DOHH2 (cell line): ENCODE results near the gene FGG.

Source experiments
- H3F3A ChIP-seq: fragments of 200-600 bp; sonication (generic), shearing (Covaris generic); 2 replicates; pipeline ENCODE4 v1.6.0; 2016; ENCODE audit warnings: antibody characterized with exemption, mild to moderate bottlenecking; ENCODE audit not compliant: control insufficient read depth, insufficient read depth
- H3K27ac ChIP-seq: fragments of 200-600 bp; sonication (generic); 2 replicates; pipeline ENCODE4 v1.5.1; 2014; ENCODE audit warnings: low read depth, mild to moderate bottlenecking, low read length, moderate library complexity
- H3K27me3 ChIP-seq: fragments of 200-600 bp; sonication (generic); 2 replicates; pipeline ENCODE4 v1.6.1; 2014; ENCODE audit warnings: mild to moderate bottlenecking, low read length, mixed read lengths; ENCODE audit not compliant: control insufficient read depth
- H3K36me3 ChIP-seq: fragments of 200-600 bp; sonication (generic); 2 replicates; pipeline ENCODE4 v1.6.1; 2014; ENCODE audit warnings: mild to moderate bottlenecking, low read length, moderate library complexity, mixed read lengths; ENCODE audit not compliant: control insufficient read depth
- H3K4me1 ChIP-seq: fragments of 200-600 bp; sonication (generic); 2 replicates; pipeline ENCODE4 v1.6.1; 2014; ENCODE audit warnings: mild to moderate bottlenecking, low read length, mixed read lengths; ENCODE audit not compliant: control insufficient read depth
- H3K4me2 ChIP-seq: fragments of 200-600 bp; sonication (generic); 2 replicates; pipeline ENCODE4 v1.6.0; 2014; ENCODE audit warnings: mild to moderate bottlenecking, low read length, moderate library complexity
- H3K4me3 ChIP-seq: fragments of 200-600 bp; sonication (generic); 2 replicates; pipeline ENCODE4 v1.5.1; 2014; ENCODE audit warnings: mild to moderate bottlenecking, low read length, mixed read lengths
- H3K79me2 ChIP-seq: fragments of 200-600 bp; sonication (generic); 2 replicates; pipeline ENCODE4 v1.6.1; 2014; ENCODE audit warnings: mild to moderate bottlenecking, low read length, mixed read lengths; ENCODE audit not compliant: control insufficient read depth
- H3K9me2 ChIP-seq: fragments of 200-600 bp; sonication (generic); replicated peaks from 2 replicates; pipeline ENCODE4 v1.6.1; 2014; ENCODE audit warnings: mild to moderate bottlenecking, low read length, mixed read lengths; ENCODE audit not compliant: control insufficient read depth
- H3K9me3 ChIP-seq: fragments of 200-600 bp; sonication (generic); 2 replicates; pipeline ENCODE4 v1.6.1; 2014; ENCODE audit warnings: antibody characterized with exemption, low read length, mixed read lengths; ENCODE audit not compliant: control insufficient read depth, insufficient read depth
- H4K20me1 ChIP-seq: fragments of 200-600 bp; sonication (generic); 2 replicates; pipeline ENCODE4 v1.6.0; 2014; ENCODE audit warnings: low read depth, mild to moderate bottlenecking, antibody characterized with exemption, low read length, moderate library complexity; ENCODE audit not compliant: control insufficient read depth, insufficient read depth
- EZH2phosphoT487 ChIP-seq: fragments of 200-600 bp; sonication (generic); IDR thresholded peaks from 2 replicates; pipeline ENCODE4 v1.6.1; 2017; ENCODE audit warnings: borderline replicate concordance, mild to moderate bottlenecking, antibody characterized with exemption, low read length, moderate library complexity, mixed read lengths
- TF ChIP-seq, protein P1 (sequence below): fragments of 200-600 bp; sonication (generic); IDR thresholded peaks from one replicate; pipeline ENCODE4 v1.5.1; 2014; ENCODE audit warnings: antibody characterized with exemption, mild to moderate bottlenecking, low read depth, low read length; ENCODE audit not compliant: poor library complexity, severe bottlenecking

Gene FGG

DNA sequence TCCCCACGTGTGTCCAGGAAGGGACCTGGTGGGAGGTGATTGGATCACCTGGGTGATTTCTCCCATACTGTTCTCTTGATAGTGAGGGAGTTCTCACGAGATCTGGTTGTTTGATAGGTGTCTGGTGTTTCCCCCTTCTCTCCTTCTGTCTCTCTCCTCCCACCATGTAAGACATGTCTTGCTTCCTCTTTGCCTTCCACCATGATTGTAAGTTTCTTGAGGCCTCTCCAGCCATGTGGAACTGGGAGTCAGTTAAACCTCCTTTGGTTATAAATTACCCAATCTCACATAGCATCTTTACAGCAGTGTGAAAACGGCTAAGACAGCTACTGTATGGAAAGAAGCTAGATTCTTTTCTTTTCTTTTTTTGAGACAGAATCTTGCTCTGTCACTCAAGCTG, 21.6 kb upstream of the FGG start:
- no peaks in the 10 kb centered on the region; the same call in 1 of the 2 replicates for H3K27me3 ChIP-seq
- H4K20me1 ChIP-seq: no peaks in the 10 kb centered on the region
- H3K27ac ChIP-seq: no peak overlapping the region
- no peak overlapping the region for H3K4me2 ChIP-seq
- TF ChIP-seq EZH2phosphoT487: no peak
- TF ChIP-seq, protein P1, sequence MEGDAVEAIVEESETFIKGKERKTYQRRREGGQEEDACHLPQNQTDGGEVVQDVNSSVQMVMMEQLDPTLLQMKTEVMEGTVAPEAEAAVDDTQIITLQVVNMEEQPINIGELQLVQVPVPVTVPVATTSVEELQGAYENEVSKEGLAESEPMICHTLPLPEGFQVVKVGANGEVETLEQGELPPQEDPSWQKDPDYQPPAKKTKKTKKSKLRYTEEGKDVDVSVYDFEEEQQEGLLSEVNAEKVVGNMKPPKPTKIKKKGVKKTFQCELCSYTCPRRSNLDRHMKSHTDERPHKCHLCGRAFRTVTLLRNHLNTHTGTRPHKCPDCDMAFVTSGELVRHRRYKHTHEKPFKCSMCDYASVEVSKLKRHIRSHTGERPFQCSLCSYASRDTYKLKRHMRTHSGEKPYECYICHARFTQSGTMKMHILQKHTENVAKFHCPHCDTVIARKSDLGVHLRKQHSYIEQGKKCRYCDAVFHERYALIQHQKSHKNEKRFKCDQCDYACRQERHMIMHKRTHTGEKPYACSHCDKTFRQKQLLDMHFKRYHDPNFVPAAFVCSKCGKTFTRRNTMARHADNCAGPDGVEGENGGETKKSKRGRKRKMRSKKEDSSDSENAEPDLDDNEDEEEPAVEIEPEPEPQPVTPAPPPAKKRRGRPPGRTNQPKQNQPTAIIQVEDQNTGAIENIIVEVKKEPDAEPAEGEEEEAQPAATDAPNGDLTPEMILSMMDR: no peak
- H3K79me2 ChIP-seq: no peaks in the 10 kb centered on the region
- no peaks in the 10 kb centered on the region for H3K9me3 ChIP-seq
- H3K9me2 ChIP-seq: no peaks in the 10 kb centered on the region
- no peaks in the 10 kb centered on the region for H3F3A ChIP-seq
- no peaks in the 10 kb centered on the region for H3K36me3 ChIP-seq
- H3K4me1 ChIP-seq: no peaks in the 10 kb centered on the region
- no peak overlapping the region for H3K4me3 ChIP-seq

DNA sequence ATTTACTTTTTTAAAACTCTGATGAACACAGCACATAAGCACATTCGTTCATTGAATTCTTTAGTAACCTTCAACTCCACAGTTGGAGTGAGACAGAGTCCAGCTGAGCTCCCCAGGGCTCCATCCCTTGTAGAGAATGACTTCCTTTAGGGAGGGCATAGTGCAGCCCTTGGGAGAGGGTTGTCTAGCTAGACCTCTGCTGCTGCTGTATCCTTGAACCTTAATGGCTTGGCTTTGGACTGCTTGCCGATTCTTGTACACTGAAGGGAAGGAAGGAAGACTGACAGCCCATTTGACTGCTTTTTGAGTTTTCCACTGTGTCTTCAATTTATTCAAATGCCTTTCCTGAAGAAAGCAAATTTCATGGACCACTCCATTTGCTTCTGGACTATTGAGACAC, 19.4 kb upstream of the FGG start:
- Histone ChIP-seq H3K79me2 (no peaks in the 10 kb centered on the region), H3K9me3 (no peaks in the 10 kb centered on the region), H3K27ac (no peak overlapping the region), H3F3A (no peaks in the 10 kb centered on the region), H4K20me1 (no peaks in the 10 kb centered on the region), H3K9me2 (no peaks in the 10 kb centered on the region), H3K36me3 (no peaks in the 10 kb centered on the region), H3K27me3 (peaks cover 5% of the 10 kb centered on the region; the same call in 1 of the 2 replicates), H3K4me1 (no peaks in the 10 kb centered on the region), H3K4me3 (no peak overlapping the region), H3K4me2 (no peak overlapping the region)
- no peak for TF ChIP-seq EZH2phosphoT487
- TF ChIP-seq, protein P1: no peak

DNA sequence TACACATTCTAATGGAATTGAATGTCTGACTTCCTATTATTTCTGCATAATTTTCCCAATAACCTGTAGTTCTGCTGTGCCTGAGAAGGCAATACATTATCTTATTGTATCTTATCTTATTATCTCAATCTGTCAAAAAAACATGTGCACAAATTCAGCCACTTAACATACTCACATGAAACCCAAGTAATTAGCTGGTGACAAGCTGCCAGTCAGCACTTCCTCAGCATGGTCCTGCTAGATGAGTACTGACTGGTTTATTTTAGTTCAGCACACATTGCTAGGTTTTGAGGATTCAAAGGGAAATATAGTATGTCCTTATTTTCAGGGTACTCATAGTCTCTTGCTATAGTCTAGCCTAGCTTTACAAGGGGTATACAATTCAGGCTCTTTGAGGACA, 17.9 kb upstream of the FGG start:
- Histone ChIP-seq H3K9me3 (no peaks in the 10 kb centered on the region), H3K4me2 (no peak overlapping the region), H3K36me3 (no peaks in the 10 kb centered on the region), H3K27ac (no peak overlapping the region), H3K79me2 (no peaks in the 10 kb centered on the region), H3K9me2 (no peaks in the 10 kb centered on the region), H4K20me1 (no peaks in the 10 kb centered on the region), H3K4me3 (no peak overlapping the region), H3K4me1 (no peaks in the 10 kb centered on the region), H3K27me3 (peaks cover 5% of the 10 kb centered on the region; the same call in 1 of the 2 replicates), H3F3A (no peaks in the 10 kb centered on the region)
- TF ChIP-seq EZH2phosphoT487: no peak
- TF ChIP-seq, protein P1: no peak
